ENCODE data around the gene ZNF423. TPM values are rescaled to one million over a fixed set of nuclear protein-coding genes. Genes with fewer than 3 reads are reported as not detected.

The ZNF423 gene
- total RNA-seq, 4 donors from 2014 or later, result 6.6 to 22.9 (median 8.6) TPM

DNA sequence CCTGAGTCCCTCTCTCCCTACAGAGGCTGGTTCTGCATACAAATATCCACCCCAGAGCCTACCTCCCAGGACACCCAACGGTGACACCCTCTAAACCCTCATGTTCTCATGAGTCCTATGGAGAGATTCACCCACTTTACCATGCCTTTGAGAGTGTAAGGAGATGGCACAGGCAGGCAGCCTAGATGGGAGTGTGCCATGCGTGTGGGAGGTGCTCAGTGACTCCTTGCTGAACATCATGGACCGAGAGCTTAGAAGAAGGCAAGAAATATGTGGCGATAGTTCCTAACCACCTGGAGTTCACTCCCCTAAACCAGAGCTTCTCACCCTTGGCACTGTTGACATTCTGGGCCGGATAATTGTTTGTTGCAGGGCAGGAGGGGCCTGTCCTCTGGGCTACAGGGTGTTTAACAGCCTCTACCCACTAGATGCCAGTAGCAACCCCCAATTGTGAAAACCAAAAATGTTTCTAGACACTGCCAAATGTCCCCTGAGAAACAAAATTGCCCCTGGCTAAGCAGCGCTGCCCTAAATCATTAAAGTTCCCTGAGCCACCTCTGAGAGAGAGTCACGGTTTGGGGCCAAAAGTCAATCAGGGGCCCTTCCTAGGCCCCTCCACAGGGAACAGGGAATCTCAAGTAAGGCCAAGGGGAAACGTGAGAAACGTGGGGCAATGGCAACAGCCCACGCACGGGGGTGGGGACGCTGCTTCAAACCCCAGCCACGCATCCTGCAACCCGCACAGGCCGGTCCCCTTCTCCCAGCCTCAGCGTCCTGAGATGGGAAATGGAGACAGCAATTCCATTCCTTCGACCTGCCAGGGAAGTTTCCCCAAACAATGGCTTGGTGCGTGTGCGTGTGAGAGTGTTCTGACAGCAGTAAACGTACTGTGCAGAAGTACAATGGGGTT lies 415.5 kb downstream of the ZNF423 start:
- ATAC-seq (ENCODE audit: low FRiP score) (no peak), DNase-seq (ENCODE audit: low spot score) (no peak)
- TF ChIP-seq, protein P1, sequence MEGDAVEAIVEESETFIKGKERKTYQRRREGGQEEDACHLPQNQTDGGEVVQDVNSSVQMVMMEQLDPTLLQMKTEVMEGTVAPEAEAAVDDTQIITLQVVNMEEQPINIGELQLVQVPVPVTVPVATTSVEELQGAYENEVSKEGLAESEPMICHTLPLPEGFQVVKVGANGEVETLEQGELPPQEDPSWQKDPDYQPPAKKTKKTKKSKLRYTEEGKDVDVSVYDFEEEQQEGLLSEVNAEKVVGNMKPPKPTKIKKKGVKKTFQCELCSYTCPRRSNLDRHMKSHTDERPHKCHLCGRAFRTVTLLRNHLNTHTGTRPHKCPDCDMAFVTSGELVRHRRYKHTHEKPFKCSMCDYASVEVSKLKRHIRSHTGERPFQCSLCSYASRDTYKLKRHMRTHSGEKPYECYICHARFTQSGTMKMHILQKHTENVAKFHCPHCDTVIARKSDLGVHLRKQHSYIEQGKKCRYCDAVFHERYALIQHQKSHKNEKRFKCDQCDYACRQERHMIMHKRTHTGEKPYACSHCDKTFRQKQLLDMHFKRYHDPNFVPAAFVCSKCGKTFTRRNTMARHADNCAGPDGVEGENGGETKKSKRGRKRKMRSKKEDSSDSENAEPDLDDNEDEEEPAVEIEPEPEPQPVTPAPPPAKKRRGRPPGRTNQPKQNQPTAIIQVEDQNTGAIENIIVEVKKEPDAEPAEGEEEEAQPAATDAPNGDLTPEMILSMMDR (IDR thresholded peaks at IDR 0.05), result no peak

DNA sequence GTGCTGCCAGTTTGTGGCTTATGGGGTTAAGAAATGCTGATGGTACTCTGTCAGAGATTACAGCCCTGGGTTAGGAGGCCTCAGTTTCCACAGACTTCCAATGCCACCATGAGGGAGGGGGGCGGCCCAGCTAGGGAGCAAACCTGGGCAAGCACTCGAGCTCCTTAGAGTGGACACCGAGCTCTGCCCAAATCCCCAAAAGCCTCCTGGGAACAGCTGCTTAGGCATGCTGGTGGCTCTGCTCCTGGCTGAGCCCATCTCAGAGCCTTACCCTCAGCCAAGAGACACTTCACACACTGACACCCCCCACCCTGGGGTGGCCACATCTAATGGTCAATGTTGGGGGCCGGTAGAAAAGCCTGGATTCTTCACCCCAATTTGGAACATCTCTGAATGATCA lies 416.2 kb downstream of the ZNF423 start:
- ATAC-seq (ENCODE audit: low FRiP score), result no peak
- TF ChIP-seq, protein P1 (IDR thresholded peaks at IDR 0.05), result no peak
- no peak for DNase-seq (ENCODE audit: low spot score)

DNA sequence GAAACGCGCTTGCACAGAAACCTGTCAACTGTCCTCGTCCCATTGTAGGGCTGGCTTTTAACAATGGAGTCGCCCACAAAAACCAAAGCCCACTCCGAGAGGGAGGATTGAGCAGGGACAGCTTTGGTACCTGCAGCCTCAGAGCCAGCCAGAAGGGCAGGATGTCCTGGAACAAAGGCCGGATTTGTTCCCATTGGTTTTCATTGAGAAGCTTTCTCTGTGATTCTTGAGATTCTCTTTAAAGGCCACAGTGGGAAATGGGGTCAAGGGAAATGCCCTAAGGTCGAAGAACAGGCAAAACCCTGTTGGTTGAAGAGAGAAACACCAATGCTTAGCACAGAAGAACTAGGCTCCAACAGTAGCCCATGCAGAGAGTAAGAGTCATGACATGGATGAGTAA lies 416.9 kb downstream of the ZNF423 start:
- DNase-seq (ENCODE audit: low spot score) (no peak), ATAC-seq (ENCODE audit: low FRiP score) (no peak)
- TF ChIP-seq, protein P1 (IDR thresholded peaks at IDR 0.05), result no peak

Small RNA genes lying within 50 kb of the gene (small RNA-seq; reads per million reads assigned to genes)
- gene MRPS21P7 (not detected), gene MRPS21P8 (not detected)

Other genes starting within 250 kb of the ZNF423 start
- gene CNEP1R1, start 169.1 kb upstream of the ZNF423 start, total RNA-seq, result 10 to 100 TPM; 15.1 to 29.5 (median 21.1) TPM
- gene HEATR3, start 209.9 kb upstream of the ZNF423 start, total RNA-seq, result 10 to 100 TPM; 15.6 to 51.8 (median 25.3) TPM